OCI-LY1 (cell line): ENCODE data around the gene AMER3.

Experiments used
- H2AFZ ChIP-seq: fragments of 200-600 bp; sonication (generic), shearing (Covaris generic); 2 replicates; pipeline ENCODE4 v1.6.0; 2014; ENCODE audit warnings: antibody characterized with exemption, mild to moderate bottlenecking, low read length
- H3F3A ChIP-seq: fragments of 200-600 bp; sonication (generic), shearing (Covaris generic); 2 replicates; pipeline ENCODE4 v1.6.0; 2014; ENCODE audit warnings: mild to moderate bottlenecking, antibody characterized with exemption, low read length, moderate library complexity; ENCODE audit not compliant: insufficient read depth
- H3K27ac ChIP-seq: fragments of 200-600 bp; sonication (generic); 2 replicates; pipeline ENCODE4 v1.5.1; 2014; ENCODE audit warnings: low read length, mixed run types, mild to moderate bottlenecking, low read depth; ENCODE audit not compliant: poor library complexity, severe bottlenecking
- H3K27me3 ChIP-seq: fragments of 200-600 bp; sonication (generic); 2 replicates; pipeline ENCODE4 v1.6.0; 2014; ENCODE audit warnings: antibody characterized with exemption, mild to moderate bottlenecking, low read length, moderate library complexity; ENCODE audit not compliant: insufficient read depth
- H3K36me3 ChIP-seq: fragments of 200-600 bp; sonication (generic); 2 replicates; pipeline ENCODE4 v1.6.1; 2014; ENCODE audit warnings: mild to moderate bottlenecking, antibody characterized with exemption, low read length, moderate library complexity, mixed read lengths; ENCODE audit not compliant: insufficient read depth
- H3K4me1 ChIP-seq: fragments of 200-600 bp; sonication (generic); 2 replicates; pipeline ENCODE4 v1.5.1; 2014; ENCODE audit warnings: mild to moderate bottlenecking, low read length, moderate library complexity; ENCODE audit not compliant: insufficient read depth, severe bottlenecking
- H3K4me2 ChIP-seq: fragments of 200-600 bp; sonication (generic), shearing (Covaris generic); 2 replicates; pipeline ENCODE4 v1.6.1; 2014; ENCODE audit warnings: low read length
- H3K4me3 ChIP-seq: fragments of 200-600 bp; sonication (generic); 2 replicates; pipeline ENCODE4 v1.5.1; 2014; ENCODE audit warnings: low read length, low read depth, mild to moderate bottlenecking, mixed read lengths; ENCODE audit not compliant: poor library complexity, severe bottlenecking
- H3K79me2 ChIP-seq: fragments of 200-600 bp; shearing (Covaris generic); 2 replicates; pipeline ENCODE4 v1.6.1; 2016; ENCODE audit warnings: mixed run types, low read length, mixed read lengths; ENCODE audit not compliant: insufficient read depth
- H3K9ac ChIP-seq: fragments of 200-600 bp; sonication (generic), shearing (Covaris generic); 2 replicates; pipeline ENCODE4 v1.6.1; 2014; ENCODE audit warnings: mild to moderate bottlenecking, low read length, mixed read lengths
- H3K9me2 ChIP-seq: fragments of 200-600 bp; sonication (generic), shearing (Covaris generic); 2 replicates; pipeline ENCODE4 v1.6.1; 2014; ENCODE audit warnings: low read depth, mild to moderate bottlenecking, low read length, mixed read lengths
- H3K9me3 ChIP-seq: fragments of 200-600 bp; shearing (Covaris generic); 2 replicates; pipeline ENCODE4 v1.6.1; 2014; ENCODE audit warnings: low read length, mixed read lengths
- H4K20me1 ChIP-seq: fragments of 200-600 bp; sonication (generic), shearing (Covaris generic); 2 replicates; pipeline ENCODE4 v1.6.0; 2016; ENCODE audit warnings: mild to moderate bottlenecking, low read length; ENCODE audit not compliant: insufficient read depth
- CTCF ChIP-seq: fragments of 200-600 bp; sonication (generic), shearing (Covaris generic); IDR thresholded peaks from 2 replicates; pipeline ENCODE4 v1.5.1; 2017; ENCODE audit warnings: mild to moderate bottlenecking, antibody characterized with exemption, low read length, moderate library complexity, mixed read lengths
- EZH2 ChIP-seq: fragments of 200-600 bp; sonication (generic), shearing (Covaris generic); IDR thresholded peaks from 2 replicates; pipeline ENCODE4 v1.8.0; 2017; ENCODE audit warnings: borderline replicate concordance, mixed run types, mild to moderate bottlenecking, antibody characterized with exemption, low read length, moderate library complexity, mixed read lengths

AMER3 gene

DNA sequence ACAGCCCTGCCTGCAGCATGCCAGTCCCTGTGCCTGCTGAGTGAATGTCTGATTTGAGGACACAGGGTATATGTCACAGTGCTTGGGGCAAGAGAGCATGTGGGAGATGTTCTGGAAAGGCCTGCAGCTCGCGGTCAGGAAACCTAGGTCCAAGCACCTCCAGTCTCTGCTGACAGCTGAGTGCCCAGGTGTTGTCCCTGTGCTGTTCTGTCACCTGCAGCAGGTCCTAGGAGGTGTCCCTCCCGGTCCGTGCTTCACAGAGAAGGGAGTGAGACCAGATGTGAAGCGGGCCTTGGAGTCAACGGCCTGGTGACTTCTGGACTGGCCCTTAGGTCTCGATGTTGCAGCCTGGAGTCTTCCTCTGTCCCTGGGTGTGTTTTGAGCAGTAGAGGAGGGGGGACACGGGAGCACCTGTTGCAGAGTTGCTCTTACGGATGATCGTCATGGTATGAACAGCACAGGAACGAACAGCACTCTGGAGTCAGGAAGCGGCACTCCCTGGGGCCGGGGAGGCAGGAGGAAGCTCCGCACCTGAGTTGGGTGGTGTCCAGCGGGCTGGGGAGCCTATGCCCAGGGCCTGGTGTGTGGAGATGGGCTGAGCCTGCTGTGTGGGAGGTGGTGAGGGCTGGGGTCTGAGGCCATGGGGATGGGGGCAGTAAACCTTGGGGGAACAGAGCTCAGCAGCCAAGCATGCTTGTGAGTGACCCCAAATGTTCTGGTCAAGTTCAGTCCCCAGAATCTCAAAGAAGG, 59.8 kb downstream of the AMER3 start:
- no peaks in the 10 kb centered on the region for H3K9me2 ChIP-seq
- no peak overlapping the region for H3K4me2 ChIP-seq
- no peak for TF ChIP-seq CTCF
- no peak for TF ChIP-seq EZH2
- no peak overlapping the region for H3K9ac ChIP-seq
- no peak overlapping the region for H3K27ac ChIP-seq
- H3K36me3 ChIP-seq, result no peaks in the 10 kb centered on the region
- no peaks in the 10 kb centered on the region for H3K4me1 ChIP-seq
- H3F3A ChIP-seq, result no peaks in the 10 kb centered on the region
- no peaks in the 10 kb centered on the region for H3K9me3 ChIP-seq
- H2AFZ ChIP-seq, result no peak overlapping the region
- H3K27me3 ChIP-seq, result 0 out of 2 replicates have a peak, but pooled peaks cover 11% of the 10 kb centered on the region
- H4K20me1 ChIP-seq, result no peaks in the 10 kb centered on the region
- no peak overlapping the region for H3K4me3 ChIP-seq
- no peaks in the 10 kb centered on the region for H3K79me2 ChIP-seq
